Activated T-helper 17 cell treated with anti-CD3 and anti-CD28 coated beads, Interleukin-2, amount 50 U/mL, for 72 hours (primary cell): ENCODE measurements around the gene TIMELESS. TPM values are rescaled to one million over a fixed set of nuclear protein-coding genes. Genes with fewer than 3 reads are reported as not detected.
"Not testable (repeated sequence)": the region's sequence is repeated elsewhere in the genome, so short reads cannot be mapped to it uniquely, and the experiment has no call there.

Experiments
- ATAC-seq: fragments of 150-1000 bp; cut with Tn5 transposase; replicated peaks from 2 replicates; pipeline ENCODE4 v1.10.0; 2021; ENCODE audit warnings: mild to moderate bottlenecking, moderate library complexity
- H3K27ac Mint-ChIP-seq: one replicate; pipeline ENCODE4 v1.8.0; 2022; ENCODE audit warnings: mixed read lengths
- H3K27me3 Mint-ChIP-seq: one replicate; pipeline ENCODE4 v1.8.0; 2022; ENCODE audit warnings: mixed read lengths
- H3K36me3 Mint-ChIP-seq: one replicate; pipeline ENCODE4 v1.8.0; 2022; ENCODE audit warnings: low read depth, mild to moderate bottlenecking, mixed read lengths
- H3K4me1 Mint-ChIP-seq: one replicate; pipeline ENCODE4 v1.8.0; 2022; ENCODE audit warnings: mixed read lengths
- H3K4me3 Mint-ChIP-seq: one replicate; pipeline ENCODE4 v1.8.0; 2022; ENCODE audit warnings: mild to moderate bottlenecking, mixed read lengths
- H3K9me3 Mint-ChIP-seq: one replicate; pipeline ENCODE4 v1.8.0; 2022; ENCODE audit warnings: mixed read lengths
- total RNA-seq, 2 donors: library from RNA; stranded (reverse); gene quantifications; one replicate each; pipeline ENCODE4 v1.2.3, GENCODE V29; 2022

The TIMELESS gene
- total RNA-seq, 2 donors from 2014 or later: 36.6 to 57.4 TPM

GRCh38 chr12:56401612-56402011 is 47.6 kb downstream of the TIMELESS start:
- not testable (repeated sequence) for H3K4me1 Mint-ChIP-seq, H3K9me3 Mint-ChIP-seq, H3K27me3 Mint-ChIP-seq, ATAC-seq, H3K4me3 Mint-ChIP-seq, H3K27ac Mint-ChIP-seq, H3K36me3 Mint-ChIP-seq

GRCh38 chr12:56401125-56401524 is 48.1 kb downstream of the TIMELESS start:
- H3K9me3 Mint-ChIP-seq, ATAC-seq, H3K4me1 Mint-ChIP-seq, H3K4me3 Mint-ChIP-seq, H3K36me3 Mint-ChIP-seq, H3K27me3 Mint-ChIP-seq, H3K27ac Mint-ChIP-seq: not testable (repeated sequence)

- not testable (repeated sequence) for ATAC-seq, H3K27ac Mint-ChIP-seq, H3K27me3 Mint-ChIP-seq, H3K4me1 Mint-ChIP-seq, H3K36me3 Mint-ChIP-seq, H3K9me3 Mint-ChIP-seq, H3K4me3 Mint-ChIP-seq
These were observed 49.8 kb downstream of the TIMELESS start for GRCh38 chr12:56399466-56399865.

GRCh38 chr12:56398324-56398723 is 50.9 kb downstream of the TIMELESS start:
- ATAC-seq: no peak
- Mint-ChIP-seq H3K27me3 (no peaks in the 10 kb centered on the region), H3K4me1 (no peaks in the 10 kb centered on the region), H3K27ac (no peak overlapping the region), H3K36me3 (no peaks in the 10 kb centered on the region), H3K4me3 (no peak overlapping the region), H3K9me3 (peaks cover 8% of the 10 kb centered on the region)

DNA sequence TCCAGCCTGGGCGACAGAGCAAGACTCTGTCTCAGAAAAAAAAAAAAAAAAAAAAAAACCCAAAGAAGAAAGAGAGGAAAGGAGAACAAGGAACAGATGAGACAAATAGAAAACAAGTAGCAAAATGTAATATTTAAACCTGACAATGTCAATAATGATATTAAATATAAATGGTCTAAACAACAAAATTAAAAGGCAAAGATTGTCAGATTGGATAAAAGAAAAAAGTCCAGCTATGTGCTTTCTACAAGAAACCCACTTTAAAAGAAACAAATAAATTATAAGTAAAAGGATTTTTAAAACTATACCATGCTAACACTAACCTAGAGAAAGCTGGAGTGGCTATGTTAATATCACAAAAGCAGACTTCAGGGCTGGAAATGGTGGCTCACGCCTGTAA is 56.9 kb downstream of the TIMELESS start:
- H3K27me3 Mint-ChIP-seq: no peaks in the 10 kb centered on the region
- H3K36me3 Mint-ChIP-seq: no peaks in the 10 kb centered on the region
- no peak for ATAC-seq
- H3K4me1 Mint-ChIP-seq: no peaks in the 10 kb centered on the region
- no peak overlapping the region for H3K27ac Mint-ChIP-seq
- H3K4me3 Mint-ChIP-seq: no peak overlapping the region
- H3K9me3 Mint-ChIP-seq: no peaks in the 10 kb centered on the region

GRCh38 chr12:56391721-56392120 is 57.5 kb downstream of the TIMELESS start:
- Mint-ChIP-seq H3K36me3 (no peaks in the 10 kb centered on the region), H3K9me3 (no peaks in the 10 kb centered on the region), H3K27me3 (no peaks in the 10 kb centered on the region), H3K27ac (no peak overlapping the region), H3K4me1 (no peaks in the 10 kb centered on the region), H3K4me3 (no peak overlapping the region)
- ATAC-seq: no peak

GRCh38 chr12:56389412-56389811 is 59.8 kb downstream of the TIMELESS start:
- Mint-ChIP-seq H3K9me3 (no peaks in the 10 kb centered on the region), H3K27ac (no peak overlapping the region), H3K4me3 (no peak overlapping the region), H3K27me3 (no peaks in the 10 kb centered on the region), H3K36me3 (no peaks in the 10 kb centered on the region), H3K4me1 (no peaks in the 10 kb centered on the region)
- no peak for ATAC-seq

GRCh38 chr12:56387152-56387736 is 62.0 kb downstream of the TIMELESS start:
- H3K27me3 Mint-ChIP-seq: no peaks in the 10 kb centered on the region
- ATAC-seq: no peak
- H3K4me1 Mint-ChIP-seq: no peaks in the 10 kb centered on the region
- H3K27ac Mint-ChIP-seq: no peak overlapping the region
- H3K36me3 Mint-ChIP-seq: no peaks in the 10 kb centered on the region
- H3K9me3 Mint-ChIP-seq: no peaks in the 10 kb centered on the region
- no peak overlapping the region for H3K4me3 Mint-ChIP-seq

- Mint-ChIP-seq H3K27me3 (no peaks in the 10 kb centered on the region), H3K9me3 (no peaks in the 10 kb centered on the region), H3K4me3 (no peak overlapping the region), H3K4me1 (no peaks in the 10 kb centered on the region), H3K27ac (no peak overlapping the region), H3K36me3 (no peaks in the 10 kb centered on the region)
- no peak for ATAC-seq
These were observed 63.4 kb downstream of the TIMELESS start for GRCh38 chr12:56385873-56386272.

DNA sequence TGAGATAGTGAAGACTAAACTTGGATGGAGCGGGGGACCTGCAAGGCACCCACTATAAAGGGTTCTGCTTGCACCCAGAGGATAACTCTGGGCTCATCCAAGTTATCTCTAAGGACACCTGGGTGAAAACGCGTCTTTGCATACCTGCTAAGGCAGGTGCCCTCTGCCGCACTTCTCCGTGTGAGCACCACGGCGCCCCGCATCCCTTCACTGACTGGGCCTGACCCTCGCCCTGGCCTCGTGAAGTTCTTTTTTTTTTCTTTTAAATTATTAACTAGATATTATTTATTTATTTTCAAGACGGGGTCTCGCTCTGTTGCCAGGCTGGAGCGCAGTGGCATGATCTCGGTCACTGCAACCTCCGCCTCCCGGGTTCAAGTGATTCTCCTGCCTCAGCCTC is 66.6 kb downstream of the TIMELESS start:
- no peaks in the 10 kb centered on the region for H3K9me3 Mint-ChIP-seq
- no peaks in the 10 kb centered on the region for H3K4me1 Mint-ChIP-seq
- no peak for ATAC-seq
- no peak overlapping the region for H3K4me3 Mint-ChIP-seq
- no peaks in the 10 kb centered on the region for H3K36me3 Mint-ChIP-seq
- H3K27me3 Mint-ChIP-seq: no peaks in the 10 kb centered on the region
- H3K27ac Mint-ChIP-seq: no peak overlapping the region

DNA sequence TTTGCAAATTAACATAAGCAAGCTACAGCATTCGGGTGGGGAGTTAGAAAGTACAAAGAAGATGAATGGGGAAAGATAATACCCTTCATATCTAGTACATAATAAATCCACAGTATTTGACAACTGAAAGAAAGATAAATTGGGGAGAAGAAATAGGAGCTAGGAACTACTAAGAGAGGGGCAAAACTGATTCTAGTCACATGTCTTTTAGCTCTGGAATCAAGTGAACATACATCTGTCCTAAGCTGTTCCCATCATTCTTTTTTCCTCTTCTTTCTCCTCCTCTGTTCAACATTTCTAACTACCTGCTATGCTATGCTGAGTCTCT is 71.3 kb downstream of the TIMELESS start:
- no peak for ATAC-seq
- no peaks in the 10 kb centered on the region for H3K27me3 Mint-ChIP-seq

GRCh38 chr12:56377310-56377988 is 71.8 kb downstream of the TIMELESS start:
- no peak overlapping the region for H3K4me3 Mint-ChIP-seq
- H3K27ac Mint-ChIP-seq: no peak overlapping the region
- H3K4me1 Mint-ChIP-seq: no peaks in the 10 kb centered on the region
- no peaks in the 10 kb centered on the region for H3K36me3 Mint-ChIP-seq
- no peaks in the 10 kb centered on the region for H3K27me3 Mint-ChIP-seq
- ATAC-seq: peak; percentile 81
- no peaks in the 10 kb centered on the region for H3K9me3 Mint-ChIP-seq

More for the DNA sequence above, 71.3 kb downstream of the TIMELESS start:
- Mint-ChIP-seq H3K36me3 (no peaks in the 10 kb centered on the region), H3K4me1 (no peaks in the 10 kb centered on the region), H3K27ac (no peak overlapping the region), H3K9me3 (no peaks in the 10 kb centered on the region), H3K4me3 (no peak overlapping the region)

- Mint-ChIP-seq H3K9me3 (no peaks in the 10 kb centered on the region), H3K4me1 (no peaks in the 10 kb centered on the region), H3K36me3 (no peaks in the 10 kb centered on the region), H3K4me3 (no peak overlapping the region), H3K27me3 (no peaks in the 10 kb centered on the region), H3K27ac (no peak overlapping the region)
- ATAC-seq: no peak
These were observed 73.4 kb downstream of the TIMELESS start for GRCh38 chr12:56375598-56376434.

DNA sequence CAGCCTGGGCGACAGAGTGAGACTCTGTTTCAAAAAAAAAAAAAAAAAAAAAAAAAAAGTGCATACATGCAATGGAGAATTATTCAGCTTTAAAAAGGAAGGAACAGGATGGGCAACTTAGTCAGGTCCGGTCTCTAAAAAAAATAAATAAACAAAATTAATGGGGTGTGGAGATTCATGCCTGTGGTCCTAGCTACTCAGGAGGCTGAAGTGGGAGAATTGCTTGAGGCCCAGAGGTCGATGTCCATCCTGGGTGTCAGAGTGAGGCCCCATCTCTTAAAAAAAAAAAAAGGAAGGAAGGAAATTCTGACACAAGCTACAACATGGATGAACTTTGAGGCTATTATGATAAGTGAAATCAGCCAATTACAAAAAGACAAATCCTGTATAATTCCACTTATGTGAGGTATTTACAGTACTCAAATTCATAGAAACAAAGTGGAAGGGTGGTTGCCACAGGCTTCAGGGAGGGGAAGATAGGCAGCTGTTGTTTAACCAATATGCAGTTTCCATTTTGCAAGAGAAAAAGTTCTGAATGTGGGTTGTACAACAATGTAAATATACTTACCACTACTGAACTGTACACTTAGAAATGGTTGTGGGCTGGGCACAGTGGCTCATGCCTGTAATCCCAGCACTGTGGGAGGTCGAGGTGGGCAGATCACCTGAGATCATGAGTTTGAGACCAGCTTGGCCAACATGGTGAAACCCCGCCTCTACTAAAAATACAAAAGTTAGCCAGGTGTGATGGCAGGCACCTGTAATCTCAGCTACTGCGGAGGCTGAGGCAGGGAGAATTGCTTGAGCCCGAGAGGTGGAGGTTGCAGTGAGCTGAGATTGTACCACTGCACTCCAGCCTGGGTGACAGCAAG is 74.3 kb downstream of the TIMELESS start:
- Mint-ChIP-seq H3K27ac (no peak overlapping the region), H3K4me3 (no peak overlapping the region), H3K36me3 (no peaks in the 10 kb centered on the region), H3K27me3 (no peaks in the 10 kb centered on the region), H3K4me1 (no peaks in the 10 kb centered on the region), H3K9me3 (no peaks in the 10 kb centered on the region)
- no peak for ATAC-seq
